ENCODE measurements around the gene TNFRSF6B.

Gene TNFRSF6B

GRCh38 chr20:63698739-63699465 is 2.5 kb downstream of the TNFRSF6B start:
- no peak for DNase-seq

- no peak for DNase-seq
These were observed 3.2 kb downstream of the TNFRSF6B start for GRCh38 chr20:63699466-63700198.

- no peak for DNase-seq
These were observed 4.0 kb downstream of the TNFRSF6B start for GRCh38 chr20:63700199-63701050.

- no peak for DNase-seq
These were observed 4.5 kb downstream of the TNFRSF6B start for GRCh38 chr20:63701051-63701328.

GRCh38 chr20:63701329-63702035 is 5.0 kb downstream of the TNFRSF6B start:
- DNase-seq: no peak

GRCh38 chr20:63702036-63702665 is 5.7 kb downstream of the TNFRSF6B start:
- DNase-seq: no peak

GRCh38 chr20:63702751-63703470 is 6.5 kb downstream of the TNFRSF6B start:
- DNase-seq: no peak

GRCh38 chr20:63703471-63703975 is 7.1 kb downstream of the TNFRSF6B start:
- DNase-seq: no peak

- no peak for DNase-seq
These were observed 7.7 kb downstream of the TNFRSF6B start for GRCh38 chr20:63703976-63704748.

GRCh38 chr20:63704749-63705117 is 8.3 kb downstream of the TNFRSF6B start:
- DNase-seq: no peak

- DNase-seq: no peak
These were observed 9.0 kb downstream of the TNFRSF6B start for GRCh38 chr20:63705232-63706026.

GRCh38 chr20:63706027-63706695 is 9.7 kb downstream of the TNFRSF6B start:
- no peak for DNase-seq

- DNase-seq: no peak
These were observed 10.6 kb downstream of the TNFRSF6B start for GRCh38 chr20:63706852-63707557.

- DNase-seq: peak; percentile 65
These were observed 11.3 kb downstream of the TNFRSF6B start, which contains the start of the genes ARFRP1 and ZGPAT for GRCh38 chr20:63707558-63708300. Gene ARFRP1, minus strand, starts transcription at chr20:63707976. Its CDS starts 885 bp downstream, at chr20:63707091. Gene ZGPAT, plus strand, starts transcription at chr20:63708039. Its CDS starts 542 bp downstream, at chr20:63708581.

GRCh38 chr20:63708301-63709148 is 12.1 kb downstream of the TNFRSF6B start:
- no peak for DNase-seq

GRCh38 chr20:63709149-63709527 is 12.7 kb downstream of the TNFRSF6B start:
- DNase-seq: no peak

All from NCI-H446 treated with DMSO at 0.1 percent for 48 hours (cell line).